Hepatocyte (in vitro differentiated cells): Measurements from ENCODE around the gene DYNC1I2. TPM values are rescaled to one million over a fixed set of nuclear protein-coding genes. Genes with fewer than 3 reads are reported as not detected.

ENCODE experiments used
- DNase-seq: peaks from one replicate; pipeline ENCODE4 v3.0.0-alpha.2; 2016; ENCODE audit warnings: low spot score
- H2AFZ ChIP-seq: fragments of 200-600 bp; sonication (generic); 2 replicates; pipeline ENCODE4 v1.6.0; 2016; ENCODE audit warnings: antibody characterized with exemption, mild to moderate bottlenecking
- H3K27ac ChIP-seq: fragments of 200-600 bp; sonication (generic); 2 replicates; pipeline ENCODE4 v1.5.1; 2016; ENCODE audit warnings: mild to moderate bottlenecking
- H3K27me3 ChIP-seq: fragments of 200-600 bp; sonication (generic); 2 replicates; pipeline ENCODE4 v1.6.1; 2016
- H3K36me3 ChIP-seq: fragments of 200-600 bp; sonication (generic); replicated peaks from 2 replicates; pipeline ENCODE4 v1.5.1; 2016; ENCODE audit warnings: low read depth; ENCODE audit not compliant: insufficient read depth
- H3K4me1 ChIP-seq: fragments of 200-600 bp; sonication (generic); 2 replicates; pipeline ENCODE4 v1.5.1; 2016; ENCODE audit warnings: mild to moderate bottlenecking, moderate library complexity; ENCODE audit not compliant: insufficient read depth
- H3K4me2 ChIP-seq: fragments of 200-600 bp; sonication (generic); 2 replicates; pipeline ENCODE4 v1.6.0; 2016
- H3K4me3 ChIP-seq: fragments of 200-600 bp; sonication (generic); 2 replicates; pipeline ENCODE4 v1.5.1; 2016; ENCODE audit warnings: mild to moderate bottlenecking
- H3K79me2 ChIP-seq: fragments of 200-600 bp; sonication (generic); 2 replicates; pipeline ENCODE4 v1.6.0; 2017; ENCODE audit warnings: mild to moderate bottlenecking
- H3K9me2 ChIP-seq: fragments of 200-600 bp; sonication (generic); replicated peaks from 2 replicates; pipeline ENCODE4 v1.6.0; 2017; ENCODE audit warnings: mild to moderate bottlenecking; ENCODE audit not compliant: insufficient read depth
- H3K9me3 ChIP-seq: fragments of 200-600 bp; sonication (generic); 2 replicates; pipeline ENCODE4 v1.5.1; 2016; ENCODE audit warnings: low read depth, mild to moderate bottlenecking
- H4K20me1 ChIP-seq: fragments of 200-600 bp; sonication (generic); 2 replicates; pipeline ENCODE4 v1.6.0; 2016; ENCODE audit warnings: mild to moderate bottlenecking; ENCODE audit not compliant: insufficient read depth, poor library complexity, severe bottlenecking
- CTCF ChIP-seq: fragments of 200-600 bp; sonication (generic); IDR thresholded peaks from 2 replicates; pipeline ENCODE4 v1.5.1; 2016; ENCODE audit warnings: antibody characterized with exemption, mild to moderate bottlenecking; ENCODE audit not compliant: poor library complexity
- EZH2 ChIP-seq: fragments of 200-600 bp; sonication (generic); IDR thresholded peaks from 2 replicates; pipeline ENCODE4 v1.6.1; 2016; ENCODE audit warnings: antibody characterized with exemption, mild to moderate bottlenecking, borderline replicate concordance
- EZH2phosphoT487 ChIP-seq: fragments of 200-600 bp; sonication (generic); IDR thresholded peaks from one replicate; pipeline ENCODE4 v1.6.1; 2018; ENCODE audit warnings: antibody characterized with exemption, mild to moderate bottlenecking, low read depth, moderate library complexity; ENCODE audit not compliant: unreplicated experiment, severe bottlenecking
- WGBS: methylation state at CpG from one replicate; pipeline ENCODE4 v1.1.6; 2016; ENCODE audit warnings: low lambda C conversion rate; ENCODE audit errors: missing lambda C conversion rate; 5-methylcytosine and 5-hydroxymethylcytosine counted together
- polyA plus RNA-seq: library from polyadenylated mRNA; unstranded; fragments of >200 nt; fragmentation: Nextera tagmentation; extraction: Ambion mirVana; gene quantifications from 2 replicates; pipeline ENCODE4 v1.2.1, GENCODE V29; 2016
- total RNA-seq: library from RNA; depleted of rRNA; stranded (reverse); fragments of >200 nt; gene quantifications from 2 replicates; pipeline ENCODE4 v1.2.3, GENCODE V29; 2014

Gene DYNC1I2
- total and polyA plus RNA-seq, 2 experiments from 2014 or later, result 54.3 to 116 TPM

- DNase-seq, result no peak
- no peaks in the 10 kb centered on the region for H3K4me1 ChIP-seq
- TF ChIP-seq EZH2phosphoT487 (no peak), CTCF (no peak), EZH2 (no peak)
- WGBS, result 88% methylated on average over 1 of the region's 1 CpG
- no peak overlapping the region for H3K27ac ChIP-seq
- H3K36me3 ChIP-seq, result no peaks in the 10 kb centered on the region
- no peak overlapping the region for H3K4me3 ChIP-seq
- H3K4me2 ChIP-seq, result no peak overlapping the region
- H3K9me3 ChIP-seq, result no peaks in the 10 kb centered on the region
- H2AFZ ChIP-seq, result no peak overlapping the region
- no peaks in the 10 kb centered on the region for H3K27me3 ChIP-seq
- H3K79me2 ChIP-seq, result no peaks in the 10 kb centered on the region
- no peaks in the 10 kb centered on the region for H4K20me1 ChIP-seq
- no peaks in the 10 kb centered on the region for H3K9me2 ChIP-seq
Measured at GRCh38 chr2:171726847-171727450, 39.7 kb downstream of the DYNC1I2 start.

GRCh38 chr2:171728989-171729951 lies 42.0 kb downstream of the DYNC1I2 start:
- Histone ChIP-seq H3K4me2 (no peak overlapping the region), H3K9me3 (no peaks in the 10 kb centered on the region), H3K27ac (no peak overlapping the region), H3K79me2 (no peaks in the 10 kb centered on the region), H3K27me3 (no peaks in the 10 kb centered on the region), H4K20me1 (no peaks in the 10 kb centered on the region), H2AFZ (no peak overlapping the region), H3K4me1 (no peaks in the 10 kb centered on the region), H3K36me3 (no peaks in the 10 kb centered on the region), H3K9me2 (no peaks in the 10 kb centered on the region), H3K4me3 (no peak overlapping the region)
- WGBS, result 89% methylated on average over 3 of the region's 3 CpGs
- DNase-seq, result no peak
- no peak for TF ChIP-seq EZH2
- no peak for TF ChIP-seq EZH2phosphoT487
- no peak for TF ChIP-seq CTCF

- H3K27ac ChIP-seq, result no peak overlapping the region
- H3K27me3 ChIP-seq, result no peaks in the 10 kb centered on the region
- H3K4me3 ChIP-seq, result no peak overlapping the region
- no peaks in the 10 kb centered on the region for H3K9me2 ChIP-seq
- no peaks in the 10 kb centered on the region for H3K79me2 ChIP-seq
- H3K4me1 ChIP-seq, result no peaks in the 10 kb centered on the region
- H2AFZ ChIP-seq, result no peak overlapping the region
- no peak for DNase-seq
- no peak for TF ChIP-seq EZH2
- no peak for TF ChIP-seq EZH2phosphoT487
- no peak for TF ChIP-seq CTCF
- 86% methylated on average over 3 of the region's 3 CpGs for WGBS
- no peak overlapping the region for H3K4me2 ChIP-seq
- H3K36me3 ChIP-seq, result no peaks in the 10 kb centered on the region
- no peaks in the 10 kb centered on the region for H3K9me3 ChIP-seq
- H4K20me1 ChIP-seq, result no peaks in the 10 kb centered on the region
Measured at GRCh38 chr2:171729952-171730317, 42.7 kb downstream of the DYNC1I2 start.
